WI38 (cell line): ENCODE measurements around the gene MGAT3.

Source experiments
- H3K4me3 ChIP-seq: 2 replicates; pipeline ENCODE4 v1.5.1; 2011; ENCODE audit warnings: low read depth, mild to moderate bottlenecking, control low read depth, low read length
- TF ChIP-seq, protein P1 (sequence below): IDR thresholded peaks from 2 replicates; pipeline ENCODE4 v1.5.1; 2012; ENCODE audit warnings: low read depth, mild to moderate bottlenecking, control low read depth, low read length

Gene MGAT3

GRCh38 chr22:39444937-39445465, 11.8 kb upstream of the MGAT3 start:
- H3K4me3 ChIP-seq = no peak overlapping the region

DNA sequence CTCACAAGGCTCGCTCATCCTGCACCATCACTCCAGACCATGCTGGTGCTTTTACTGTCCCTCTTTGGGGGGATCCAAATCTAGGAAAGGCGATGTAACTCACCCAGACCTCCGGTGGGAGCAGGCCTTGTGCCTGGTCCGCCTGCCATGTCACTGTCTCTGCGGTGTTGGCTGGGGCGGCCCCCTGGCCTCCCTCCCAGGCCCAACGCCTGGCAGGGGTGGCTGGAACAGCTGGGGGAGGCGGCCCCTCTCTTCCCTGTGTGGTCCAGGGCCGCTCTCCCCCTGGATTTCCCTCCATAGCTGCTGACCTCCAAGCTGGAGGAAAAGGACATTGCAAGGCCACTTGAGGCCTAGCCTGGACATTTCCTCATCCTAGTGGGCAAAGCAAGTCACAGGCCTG, 11.1 kb upstream of the MGAT3 start:
- TF ChIP-seq, protein P1, sequence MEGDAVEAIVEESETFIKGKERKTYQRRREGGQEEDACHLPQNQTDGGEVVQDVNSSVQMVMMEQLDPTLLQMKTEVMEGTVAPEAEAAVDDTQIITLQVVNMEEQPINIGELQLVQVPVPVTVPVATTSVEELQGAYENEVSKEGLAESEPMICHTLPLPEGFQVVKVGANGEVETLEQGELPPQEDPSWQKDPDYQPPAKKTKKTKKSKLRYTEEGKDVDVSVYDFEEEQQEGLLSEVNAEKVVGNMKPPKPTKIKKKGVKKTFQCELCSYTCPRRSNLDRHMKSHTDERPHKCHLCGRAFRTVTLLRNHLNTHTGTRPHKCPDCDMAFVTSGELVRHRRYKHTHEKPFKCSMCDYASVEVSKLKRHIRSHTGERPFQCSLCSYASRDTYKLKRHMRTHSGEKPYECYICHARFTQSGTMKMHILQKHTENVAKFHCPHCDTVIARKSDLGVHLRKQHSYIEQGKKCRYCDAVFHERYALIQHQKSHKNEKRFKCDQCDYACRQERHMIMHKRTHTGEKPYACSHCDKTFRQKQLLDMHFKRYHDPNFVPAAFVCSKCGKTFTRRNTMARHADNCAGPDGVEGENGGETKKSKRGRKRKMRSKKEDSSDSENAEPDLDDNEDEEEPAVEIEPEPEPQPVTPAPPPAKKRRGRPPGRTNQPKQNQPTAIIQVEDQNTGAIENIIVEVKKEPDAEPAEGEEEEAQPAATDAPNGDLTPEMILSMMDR = no peak
- no peak overlapping the region for H3K4me3 ChIP-seq

More at GRCh38 chr22:39444937-39445465, 11.8 kb upstream of the MGAT3 start:
- TF ChIP-seq, protein P1 = no peak

DNA sequence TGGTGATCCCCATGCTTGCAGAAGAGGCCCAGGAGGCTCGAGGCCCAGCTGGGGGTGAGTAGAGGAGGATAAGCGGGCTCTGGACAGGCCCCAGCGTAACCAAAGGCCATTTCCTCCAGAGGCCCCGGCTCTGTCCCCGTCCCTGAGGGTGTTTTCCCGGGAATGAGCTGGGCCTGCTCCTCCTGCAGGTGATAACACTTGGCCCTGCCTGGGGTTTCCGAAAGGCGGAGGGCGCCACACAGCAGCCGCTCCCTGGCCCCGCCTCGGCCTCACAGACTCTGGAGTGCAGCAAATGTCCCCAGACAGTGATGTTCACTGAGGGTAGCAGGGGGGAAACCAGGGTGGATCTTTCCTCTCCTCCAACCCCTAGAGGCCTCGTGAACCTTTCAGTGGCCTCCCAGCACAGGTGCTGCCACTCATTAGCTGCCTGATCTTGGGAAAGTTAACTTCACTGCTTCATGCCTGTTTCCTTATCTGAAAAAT, 10.5 kb upstream of the MGAT3 start:
- no peak overlapping the region for H3K4me3 ChIP-seq
- TF ChIP-seq, protein P1 = no peak

DNA sequence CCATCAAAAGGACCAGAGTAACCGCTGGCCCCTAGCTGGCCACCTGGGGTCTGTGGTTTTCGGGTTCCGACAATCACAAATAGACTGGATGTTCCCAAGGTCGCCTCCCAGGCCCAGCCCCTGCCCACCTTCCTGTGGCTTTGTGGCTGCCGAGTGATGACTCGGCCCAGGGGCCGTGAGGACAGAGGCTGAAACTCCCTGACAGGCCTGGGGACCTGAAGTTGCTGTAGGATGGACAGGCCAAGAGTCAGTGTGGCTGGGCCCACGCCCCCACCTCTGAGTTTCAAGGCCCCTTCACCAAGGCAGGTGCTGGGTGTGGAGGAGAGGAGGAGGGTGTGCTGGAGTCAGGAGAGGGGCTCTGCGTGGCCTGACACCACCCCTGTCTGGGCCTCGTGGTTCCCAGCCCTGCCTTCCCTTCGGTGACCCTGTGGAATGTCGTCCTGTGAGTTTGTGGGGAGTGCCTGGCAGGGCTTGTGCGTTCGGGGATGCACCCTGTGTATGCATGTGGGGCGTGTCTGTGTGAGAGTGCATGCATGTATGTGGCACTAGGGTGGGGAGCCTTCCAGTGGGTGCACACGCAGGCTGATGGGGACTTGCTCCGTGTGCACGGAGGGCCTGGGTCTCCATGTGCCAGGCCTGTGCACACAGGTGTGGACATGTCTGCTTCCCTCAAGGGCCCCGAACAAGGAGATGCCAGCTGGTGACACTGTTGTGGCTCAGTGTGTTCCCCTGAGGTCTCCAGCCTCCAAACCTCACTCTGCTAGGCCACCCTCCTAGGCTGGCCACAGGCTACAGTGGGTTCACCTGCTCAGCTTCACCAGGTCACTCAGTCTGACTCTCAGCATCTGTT, 8.4 kb upstream of the MGAT3 start:
- H3K4me3 ChIP-seq = no peak overlapping the region
- TF ChIP-seq, protein P1 = no peak

DNA sequence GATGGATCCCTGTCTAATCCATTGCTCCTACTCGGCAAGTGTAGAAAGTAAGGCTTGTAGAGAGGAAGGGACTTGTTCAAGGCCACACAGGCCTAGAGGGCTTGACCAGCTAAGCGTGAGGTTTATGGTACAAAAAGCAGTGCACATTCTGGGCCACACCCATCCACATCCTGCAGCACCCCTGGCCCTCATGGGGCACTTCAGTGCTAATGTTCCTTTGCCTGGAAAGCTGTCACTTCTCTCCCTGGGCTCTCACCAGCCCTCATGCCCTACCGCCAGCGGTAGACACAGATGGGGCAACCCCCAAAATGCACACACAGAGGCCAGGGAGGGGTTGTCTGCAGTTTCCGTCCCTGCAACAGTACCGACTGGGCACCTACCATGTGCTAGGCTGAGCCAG, 7.1 kb upstream of the MGAT3 start:
- TF ChIP-seq, protein P1 = no peak
- H3K4me3 ChIP-seq = no peak overlapping the region

GRCh38 chr22:39450258-39450955, 6.4 kb upstream of the MGAT3 start:
- TF ChIP-seq, protein P1 = no peak
- H3K4me3 ChIP-seq = no peak overlapping the region

GRCh38 chr22:39452740-39453040, 4.1 kb upstream of the MGAT3 start:
- TF ChIP-seq, protein P1 = no peak
- no peak overlapping the region for H3K4me3 ChIP-seq
